ENCODE results near the gene PHGDH. TPM values are rescaled to one million over a fixed set of nuclear protein-coding genes. Genes with fewer than 3 reads are reported as not detected.

The PHGDH gene
- total RNA-seq, 4 donors from 2014 or later: 16.5 to 56.3 (median 42.9) TPM

- Histone ChIP-seq H3K27ac (peak overlapping the region; percentile 67 to 88 (median 78)), H3K4me3 (peak overlapping the region in 1 of 4 donors; percentile 73)
- WGBS, 2 donors: 45 to 57% methylated on average over 6 of the region's 6 CpGs
These were observed 2.2 kb downstream of the PHGDH start for GRCh38 chr1:119713749-119714456.

GRCh38 chr1:119714583-119714982 lies 2.8 kb downstream of the PHGDH start:
- Histone ChIP-seq H3K4me1 (peaks cover 0 to 37% (median 13%) of the 10 kb centered on the region in 4 donors), H3K9me3 (no peaks in the 10 kb centered on the region), H3K36me3 (no peaks in the 10 kb centered on the region), H3K4me3 (no peak overlapping the region), H3K27ac (peak overlapping the region in 3 of 4 donors; percentile 69 to 88 (median 87)), H3K27me3 (no peaks in the 10 kb centered on the region)
- WGBS, 2 donors: 61 to 69% methylated on average over 8 of the region's 8 CpGs
- peak in 1 of 2 donors; percentile 11 for DNase-seq (ENCODE audit: low spot score in 2 of 2)
- TF ChIP-seq EP300 (IDR thresholded peaks at IDR 0.05) (no peak), POLR2A (IDR thresholded peaks at IDR 0.05) (no peak), CTCF (IDR thresholded peaks at IDR 0.05) (no peak)

More at GRCh38 chr1:119713749-119714456, 2.2 kb downstream of the PHGDH start:
- Histone ChIP-seq H3K4me1 (peaks cover 0 to 37% (median 13%) of the 10 kb centered on the region in 4 donors), H3K36me3 (no peaks in the 10 kb centered on the region), H3K9me3 (no peaks in the 10 kb centered on the region), H3K27me3 (no peaks in the 10 kb centered on the region)
- no peak for DNase-seq (ENCODE audit: low spot score in 2 of 2)
- TF ChIP-seq EP300 (IDR thresholded peaks at IDR 0.05): no peak
- no peak for TF ChIP-seq POLR2A (IDR thresholded peaks at IDR 0.05)
- TF ChIP-seq CTCF (IDR thresholded peaks at IDR 0.05): no peak

GRCh38 chr1:119715542-119715941 lies 3.8 kb downstream of the PHGDH start:
- no peaks in the 10 kb centered on the region for H3K27me3 ChIP-seq
- H3K4me3 ChIP-seq: no peak overlapping the region
- 39 to 50% methylated on average over 5 of the region's 5 CpGs for WGBS, 2 donors
- H3K27ac ChIP-seq: peak overlapping the region in 1 of 4 donors; percentile 23
- no peak for TF ChIP-seq EP300 (IDR thresholded peaks at IDR 0.05)
- TF ChIP-seq CTCF (IDR thresholded peaks at IDR 0.05): no peak
- TF ChIP-seq POLR2A (IDR thresholded peaks at IDR 0.05): no peak
- no peak for DNase-seq (ENCODE audit: low spot score in 2 of 2)
- H3K36me3 ChIP-seq: no peaks in the 10 kb centered on the region
- no peaks in the 10 kb centered on the region for H3K9me3 ChIP-seq
- peaks cover 0 to 37% (median 13%) of the 10 kb centered on the region in 4 donors for H3K4me1 ChIP-seq

- Histone ChIP-seq H3K27ac (no peak overlapping the region), H3K4me1 (peaks cover 0 to 24% (median 8%) of the 10 kb centered on the region in 4 donors), H3K4me3 (no peak overlapping the region), H3K27me3 (no peaks in the 10 kb centered on the region), H3K36me3 (peaks cover 0 to 25% (median 0%) of the 10 kb centered on the region in 3 donors), H3K9me3 (no peaks in the 10 kb centered on the region)
- TF ChIP-seq EP300 (IDR thresholded peaks at IDR 0.05) (no peak), POLR2A (IDR thresholded peaks at IDR 0.05) (no peak), CTCF (IDR thresholded peaks at IDR 0.05) (no peak)
- no peak for DNase-seq (ENCODE audit: low spot score in 2 of 2)
These were observed 6.7 kb downstream of the PHGDH start for GRCh38 chr1:119718409-119718808.

GRCh38 chr1:119718972-119719371 lies 7.2 kb downstream of the PHGDH start:
- peaks cover 0 to 18% (median 5%) of the 10 kb centered on the region in 4 donors for H3K4me1 ChIP-seq
- WGBS, 2 donors: 90 to 95% methylated on average over 3 of the region's 3 CpGs
- no peaks in the 10 kb centered on the region for H3K9me3 ChIP-seq
- TF ChIP-seq CTCF (IDR thresholded peaks at IDR 0.05) (no peak), EP300 (IDR thresholded peaks at IDR 0.05) (no peak), POLR2A (IDR thresholded peaks at IDR 0.05) (no peak)
- DNase-seq (ENCODE audit: low spot score in 2 of 2): no peak
- H3K4me3 ChIP-seq: no peak overlapping the region
- no peaks in the 10 kb centered on the region for H3K27me3 ChIP-seq
- H3K36me3 ChIP-seq: peaks cover 0 to 31% (median 0%) of the 10 kb centered on the region in 3 donors
- H3K27ac ChIP-seq: no peak overlapping the region
